ENCODE measurements around the gene SMAD9.

SMAD9 gene

DNA sequence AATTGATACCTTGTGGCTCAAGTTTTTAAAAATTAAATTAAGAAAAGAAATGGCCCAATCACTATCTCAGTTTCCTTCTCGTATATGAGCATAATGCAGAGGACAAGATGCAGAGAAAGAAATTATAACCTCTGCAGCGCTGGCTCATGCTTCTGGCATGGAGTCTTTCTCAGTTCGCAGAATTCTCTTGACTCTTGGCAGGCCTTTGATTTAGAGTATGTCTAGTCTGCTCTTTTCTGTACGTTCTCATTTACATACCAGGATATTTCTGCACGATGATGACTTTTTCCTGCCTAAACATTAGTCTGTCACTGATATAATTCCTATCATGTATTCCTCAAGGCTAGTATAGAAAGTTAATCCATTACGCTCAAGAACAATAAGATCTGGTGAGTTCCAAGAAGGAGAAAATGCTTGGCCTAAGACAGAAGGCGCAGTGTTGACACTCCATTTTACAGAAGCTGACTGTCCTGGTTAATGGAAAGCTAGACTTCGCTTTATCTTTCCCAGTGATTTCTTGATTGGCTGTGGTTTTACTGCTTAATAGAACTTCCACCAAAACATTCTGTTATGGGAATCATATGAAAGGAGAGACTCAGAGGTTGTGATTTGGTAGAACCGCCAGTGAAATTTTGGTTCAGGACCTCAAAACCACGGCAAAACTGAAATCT lies 1.7 kb upstream of the SMAD9 start:
- TF ChIP-seq SIN3A (IDR thresholded peaks at IDR 0.05; ENCODE audit: borderline replicate concordance, insufficient read depth, low read length) (no peak), FOXP2 (optimal IDR thresholded peaks at IDR 0.05; ENCODE audit: borderline replicate concordance, extremely low read depth, extremely low read length, insufficient read depth) (no peak), REST (IDR thresholded peaks at IDR 0.05; ENCODE audit: insufficient read depth in 1 of 2, low read depth in 2 of 2, low read length in 2 of 2) (no peak), TAF1 (IDR thresholded peaks at IDR 0.05; ENCODE audit: borderline replicate concordance, insufficient read depth, low read length) (no peak), POLR2AphosphoS5 (IDR thresholded peaks at IDR 0.05; ENCODE audit: low read depth, low read length) (no peak)

DNA sequence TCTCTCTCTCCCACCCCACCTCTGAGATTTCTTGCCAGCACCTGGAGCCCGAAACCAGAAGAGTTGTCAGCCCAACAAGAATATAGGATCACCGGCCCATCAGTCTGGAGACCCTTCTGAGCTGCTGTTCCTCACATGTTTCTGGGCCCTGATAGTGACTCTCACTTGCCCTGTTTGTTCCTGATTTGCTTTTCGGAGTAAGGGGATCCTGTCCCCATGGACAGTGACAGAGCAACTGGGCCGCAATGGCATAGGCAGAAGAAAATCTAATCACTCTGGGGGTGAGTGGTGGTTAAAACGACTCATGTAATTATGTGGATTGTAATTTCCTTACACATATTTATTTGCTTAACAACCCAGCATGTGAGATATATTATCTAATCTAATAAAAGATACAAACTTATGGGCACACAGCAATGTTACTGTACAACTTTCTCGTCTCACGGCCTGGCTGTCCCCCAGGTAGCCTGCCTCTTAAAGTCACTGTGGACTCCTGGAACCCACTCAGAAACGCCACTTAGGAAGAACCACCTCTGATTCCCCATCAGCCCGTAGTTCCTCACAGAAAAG lies 663 bp upstream of the SMAD9 start:
- no peak for TF ChIP-seq SIN3A (IDR thresholded peaks at IDR 0.05; ENCODE audit: borderline replicate concordance, insufficient read depth, low read length)
- no peak for TF ChIP-seq REST (IDR thresholded peaks at IDR 0.05; ENCODE audit: insufficient read depth in 1 of 2, low read depth in 2 of 2, low read length in 2 of 2)
- TF ChIP-seq TAF1 (IDR thresholded peaks at IDR 0.05; ENCODE audit: borderline replicate concordance, insufficient read depth, low read length) = no peak

DNA sequence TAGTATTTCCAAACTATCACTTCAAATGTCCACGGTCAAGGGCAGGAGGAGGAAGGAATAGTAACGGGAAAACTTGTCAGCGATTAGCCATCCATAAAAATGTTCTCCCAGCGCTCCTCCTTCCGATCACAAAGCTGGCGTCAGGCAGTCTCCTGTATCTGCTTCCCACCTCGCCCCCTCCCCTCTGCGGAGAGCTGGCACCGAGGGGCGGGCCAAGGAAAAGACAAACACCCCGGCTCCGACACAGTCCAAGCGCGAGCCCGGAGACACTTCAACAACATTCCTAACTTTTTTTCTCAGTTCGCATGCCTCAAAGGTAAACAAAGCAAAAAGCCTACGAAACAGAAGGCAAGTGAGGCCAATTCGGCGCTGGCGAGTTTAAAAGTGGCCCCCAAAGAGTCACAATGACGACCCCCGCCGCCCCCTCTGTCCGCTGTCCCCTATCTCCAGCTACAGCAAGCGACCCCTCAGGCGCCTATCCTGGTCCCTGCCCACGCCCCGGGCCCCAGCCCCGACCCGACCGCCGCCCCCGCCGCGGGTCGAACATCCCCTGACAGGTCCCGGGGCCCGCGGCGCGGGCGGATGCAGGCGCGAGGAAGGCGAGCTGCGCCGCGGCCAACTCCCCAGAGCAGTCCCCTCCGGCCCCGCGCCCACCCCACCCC lies 736 bp downstream of the SMAD9 start:
- TF ChIP-seq FOXP2 (optimal IDR thresholded peaks at IDR 0.05; ENCODE audit: borderline replicate concordance, extremely low read depth, extremely low read length, insufficient read depth) (no peak), TAF1 (IDR thresholded peaks at IDR 0.05; ENCODE audit: borderline replicate concordance, insufficient read depth, low read length) (no peak), SIN3A (IDR thresholded peaks at IDR 0.05; ENCODE audit: borderline replicate concordance, insufficient read depth, low read length) (no peak), POLR2AphosphoS5 (IDR thresholded peaks at IDR 0.05; ENCODE audit: low read depth, low read length) (no peak), REST (IDR thresholded peaks at IDR 0.05; ENCODE audit: insufficient read depth in 1 of 2, low read depth in 2 of 2, low read length in 2 of 2) (no peak)

DNA sequence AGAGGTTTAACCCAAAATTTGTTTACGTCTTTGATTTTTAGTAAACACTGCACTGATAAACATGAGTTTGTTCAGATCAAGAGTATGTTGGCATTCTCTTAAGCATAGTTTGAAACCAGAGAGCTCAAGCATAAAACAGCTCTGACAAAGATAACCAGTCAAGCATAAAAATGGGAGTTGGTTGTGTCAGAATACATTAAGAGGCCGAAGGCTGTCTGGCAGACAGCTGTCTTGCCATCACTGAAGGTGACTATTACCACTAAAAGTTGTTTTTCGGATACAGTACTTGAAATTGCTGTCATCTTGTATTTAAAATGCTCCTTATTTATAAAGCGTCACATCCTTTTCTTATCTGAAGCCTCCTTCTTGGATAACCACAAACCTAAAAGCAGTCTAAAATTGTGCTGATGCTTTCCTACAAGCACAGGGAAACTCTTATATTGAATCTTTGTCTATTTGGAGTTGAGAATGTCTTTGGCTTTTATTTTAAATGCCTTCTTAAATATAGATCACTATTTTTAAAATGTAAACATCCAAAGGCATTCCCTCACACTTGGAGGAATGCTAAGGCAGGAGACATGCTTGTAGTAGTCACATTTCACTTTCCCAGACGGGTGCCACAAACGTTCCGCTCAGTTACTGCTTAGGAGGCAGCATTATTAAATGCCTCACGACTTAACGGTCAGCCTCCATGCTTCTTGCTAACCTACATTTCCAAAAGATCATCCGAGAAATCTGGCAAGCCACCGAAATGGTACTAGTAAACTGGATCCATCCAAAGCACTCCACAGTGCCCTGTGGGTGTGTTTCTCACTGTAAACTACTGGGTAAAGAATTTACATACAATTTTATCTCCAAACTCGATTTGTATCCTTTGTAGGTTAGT lies 1.5 kb downstream of the SMAD9 start:
- no peak for TF ChIP-seq SIN3A (IDR thresholded peaks at IDR 0.05; ENCODE audit: borderline replicate concordance, insufficient read depth, low read length)
- TF ChIP-seq TAF1 (IDR thresholded peaks at IDR 0.05; ENCODE audit: borderline replicate concordance, insufficient read depth, low read length) = no peak
- no peak for TF ChIP-seq POLR2AphosphoS5 (IDR thresholded peaks at IDR 0.05; ENCODE audit: low read depth, low read length)
- TF ChIP-seq REST (IDR thresholded peaks at IDR 0.05; ENCODE audit: insufficient read depth in 1 of 2, low read depth in 2 of 2, low read length in 2 of 2) = no peak
- TF ChIP-seq FOXP2 (optimal IDR thresholded peaks at IDR 0.05; ENCODE audit: borderline replicate concordance, extremely low read depth, extremely low read length, insufficient read depth) = no peak
